Lower leg skin (tissue), 3 donors: ENCODE measurements around the gene STXBP6.

Source experiments
- POLR2A ChIP-seq, 2 donors: fragments of 450-650 bp; IDR thresholded peaks; one replicate each; pipeline ENCODE4 v1.6.1; 2016 to 2017; ENCODE audit warnings: antibody characterized with exemption in 2 of 2, mild to moderate bottlenecking in 1 of 2, moderate library complexity in 1 of 2
- TF ChIP-seq, protein P1 (sequence below), 3 donors: fragments of 450-650 bp; IDR thresholded peaks; one replicate each; pipeline ENCODE4 v1.5.1; 2016; ENCODE audit warnings: antibody characterized with exemption in 3 of 3, mild to moderate bottlenecking in 3 of 3, moderate library complexity in 2 of 3

GRCh38 chr14:24941719-24942118 lies 108.2 kb downstream of the STXBP6 start:
- TF ChIP-seq, protein P1, sequence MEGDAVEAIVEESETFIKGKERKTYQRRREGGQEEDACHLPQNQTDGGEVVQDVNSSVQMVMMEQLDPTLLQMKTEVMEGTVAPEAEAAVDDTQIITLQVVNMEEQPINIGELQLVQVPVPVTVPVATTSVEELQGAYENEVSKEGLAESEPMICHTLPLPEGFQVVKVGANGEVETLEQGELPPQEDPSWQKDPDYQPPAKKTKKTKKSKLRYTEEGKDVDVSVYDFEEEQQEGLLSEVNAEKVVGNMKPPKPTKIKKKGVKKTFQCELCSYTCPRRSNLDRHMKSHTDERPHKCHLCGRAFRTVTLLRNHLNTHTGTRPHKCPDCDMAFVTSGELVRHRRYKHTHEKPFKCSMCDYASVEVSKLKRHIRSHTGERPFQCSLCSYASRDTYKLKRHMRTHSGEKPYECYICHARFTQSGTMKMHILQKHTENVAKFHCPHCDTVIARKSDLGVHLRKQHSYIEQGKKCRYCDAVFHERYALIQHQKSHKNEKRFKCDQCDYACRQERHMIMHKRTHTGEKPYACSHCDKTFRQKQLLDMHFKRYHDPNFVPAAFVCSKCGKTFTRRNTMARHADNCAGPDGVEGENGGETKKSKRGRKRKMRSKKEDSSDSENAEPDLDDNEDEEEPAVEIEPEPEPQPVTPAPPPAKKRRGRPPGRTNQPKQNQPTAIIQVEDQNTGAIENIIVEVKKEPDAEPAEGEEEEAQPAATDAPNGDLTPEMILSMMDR (IDR thresholded peaks at IDR 0.05), result no peak
- TF ChIP-seq POLR2A (IDR thresholded peaks at IDR 0.05), result no peak
